Activated CD8-positive, alpha-beta memory T cell treated with anti-CD3 and anti-CD28 coated beads, Interleukin-2, amount 50 U/mL, for 48 hours (primary cell): ENCODE measurements around the gene PATJ.
"Not testable (repeated sequence)": the region's sequence is repeated elsewhere in the genome, so short reads cannot be mapped to it uniquely, and the experiment has no call there.

Experiments
- DNase-seq: peaks from one replicate; pipeline ENCODE4 v3.0.0-alpha.2; 2020

Gene PATJ

GRCh38 chr1:62181532-62181931, 439.3 kb downstream of the PATJ start:
- DNase-seq = no peak

- DNase-seq = not testable (repeated sequence)
These were observed 439.9 kb downstream of the PATJ start for GRCh38 chr1:62182157-62182556.

- DNase-seq = not testable (repeated sequence)
These were observed 441.1 kb downstream of the PATJ start for GRCh38 chr1:62183164-62184020.

- peak; percentile 3 for DNase-seq
These were observed 442.1 kb downstream of the PATJ start for GRCh38 chr1:62184336-62184735.

GRCh38 chr1:62185233-62185632, 443.0 kb downstream of the PATJ start:
- DNase-seq = peak; percentile 7

GRCh38 chr1:62185677-62186076, 443.4 kb downstream of the PATJ start:
- peak; percentile 10 for DNase-seq

GRCh38 chr1:62187548-62187947, 445.3 kb downstream of the PATJ start:
- peak; percentile 13 for DNase-seq

- DNase-seq = peak; percentile 20
These were observed 445.8 kb downstream of the PATJ start for GRCh38 chr1:62188111-62188510.

GRCh38 chr1:62194651-62195544, 452.6 kb downstream of the PATJ start, which contains the start of gene L1TD1:
Gene L1TD1 (plus strand): TSS chr1:62194849. CDS start chr1:62206629, 11,780 bp downstream.
- DNase-seq = no peak

GRCh38 chr1:62196086-62196690, 453.9 kb downstream of the PATJ start:
- peak; percentile 41 for DNase-seq

GRCh38 chr1:62198069-62198780, 455.9 kb downstream of the PATJ start:
- no peak for DNase-seq

GRCh38 chr1:62198781-62199125, 456.5 kb downstream of the PATJ start:
- DNase-seq = no peak

GRCh38 chr1:62207187-62207586, 464.9 kb downstream of the PATJ start:
- no peak for DNase-seq

GRCh38 chr1:62208087-62208486, 465.8 kb downstream of the PATJ start:
- no peak for DNase-seq

- no peak for DNase-seq
These were observed 466.7 kb downstream of the PATJ start for GRCh38 chr1:62208970-62209369.

GRCh38 chr1:62209931-62210595, 467.8 kb downstream of the PATJ start:
- DNase-seq = no peak

- no peak for DNase-seq
These were observed 468.7 kb downstream of the PATJ start for GRCh38 chr1:62210960-62211359.

GRCh38 chr1:62212411-62212810, 470.1 kb downstream of the PATJ start:
- no peak for DNase-seq

GRCh38 chr1:62213075-62213914, 471.0 kb downstream of the PATJ start:
- no peak for DNase-seq

GRCh38 chr1:62218604-62219003, 476.3 kb downstream of the PATJ start:
- no peak for DNase-seq

- not testable (repeated sequence) for DNase-seq
These were observed 478.2 kb downstream of the PATJ start for GRCh38 chr1:62220456-62220855.
